SK-N-SH treated with all-trans-retinoic acid at 6 μM for 48 hours (cell line): ENCODE measurements around the gene OLA1.

ENCODE experiments used
- CSRNP3 ChIP-seq: fragments of 250-450 bp; sonication (Bioruptor Pico); IDR thresholded peaks from 2 replicates; pipeline ENCODE4 v1.5.1; 2021; ENCODE audit warnings: mild to moderate bottlenecking, moderate library complexity
- ESRRG ChIP-seq: fragments of 250-450 bp; sonication (Bioruptor Pico); IDR thresholded peaks from 2 replicates; pipeline ENCODE4 v1.6.1; 2021; ENCODE audit warnings: mild to moderate bottlenecking
- GLIS3 ChIP-seq: fragments of 250-450 bp; sonication (Bioruptor Pico); IDR thresholded peaks from 2 replicates; pipeline ENCODE4 v1.5.0; 2020; ENCODE audit warnings: mild to moderate bottlenecking, moderate library complexity
- PATZ1 ChIP-seq: fragments of 250-450 bp; sonication (Bioruptor Pico); IDR thresholded peaks from 2 replicates; pipeline ENCODE4 v1.8.0; 2020; ENCODE audit warnings: mild to moderate bottlenecking, moderate library complexity, borderline replicate concordance
- SNAI2 ChIP-seq: fragments of 250-450 bp; sonication (Bioruptor Pico); IDR thresholded peaks from 2 replicates; pipeline ENCODE4 v1.5.0; 2020; ENCODE audit warnings: mild to moderate bottlenecking, moderate library complexity
- ZC3H10 ChIP-seq: fragments of 250-450 bp; sonication (Bioruptor Pico); IDR thresholded peaks from 2 replicates; pipeline ENCODE4 v1.5.1; 2021; ENCODE audit warnings: mild to moderate bottlenecking, moderate library complexity
- ZFP3 ChIP-seq: fragments of 250-450 bp; sonication (Bioruptor Pico); IDR thresholded peaks from 2 replicates; pipeline ENCODE4 v1.5.0; 2020; ENCODE audit warnings: mild to moderate bottlenecking, moderate library complexity
- TF ChIP-seq, protein P1 (sequence below): fragments of 250-450 bp; sonication (Bioruptor Pico); IDR thresholded peaks from 2 replicates; pipeline ENCODE4 v1.5.1; 2020; ENCODE audit warnings: low read depth, mild to moderate bottlenecking, moderate library complexity
- TF ChIP-seq, protein P2 (sequence below): fragments of 250-450 bp; sonication (Bioruptor Pico); IDR thresholded peaks from 2 replicates; pipeline ENCODE4 v1.5.0; 2020; ENCODE audit warnings: mild to moderate bottlenecking, moderate library complexity

DNA sequence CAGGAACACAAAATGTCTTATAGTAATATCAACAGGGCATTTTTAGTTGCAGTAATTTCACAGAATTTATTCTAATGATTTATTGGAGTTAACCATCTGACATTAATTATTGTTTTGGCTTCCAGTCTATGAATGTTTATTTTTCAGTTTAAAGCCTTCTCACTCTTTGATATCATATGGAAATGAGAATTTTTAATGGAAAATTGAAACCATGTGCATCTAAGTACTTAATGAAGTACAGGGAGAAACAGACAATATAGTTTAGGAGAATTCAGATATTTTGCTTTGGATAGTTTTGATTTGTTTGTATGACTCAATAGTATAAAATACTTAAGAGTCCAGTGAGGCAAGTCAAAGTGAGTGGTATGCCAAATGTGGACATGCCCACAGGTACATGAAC is 126.1 kb downstream of the OLA1 start:
- TF ChIP-seq, protein P1, sequence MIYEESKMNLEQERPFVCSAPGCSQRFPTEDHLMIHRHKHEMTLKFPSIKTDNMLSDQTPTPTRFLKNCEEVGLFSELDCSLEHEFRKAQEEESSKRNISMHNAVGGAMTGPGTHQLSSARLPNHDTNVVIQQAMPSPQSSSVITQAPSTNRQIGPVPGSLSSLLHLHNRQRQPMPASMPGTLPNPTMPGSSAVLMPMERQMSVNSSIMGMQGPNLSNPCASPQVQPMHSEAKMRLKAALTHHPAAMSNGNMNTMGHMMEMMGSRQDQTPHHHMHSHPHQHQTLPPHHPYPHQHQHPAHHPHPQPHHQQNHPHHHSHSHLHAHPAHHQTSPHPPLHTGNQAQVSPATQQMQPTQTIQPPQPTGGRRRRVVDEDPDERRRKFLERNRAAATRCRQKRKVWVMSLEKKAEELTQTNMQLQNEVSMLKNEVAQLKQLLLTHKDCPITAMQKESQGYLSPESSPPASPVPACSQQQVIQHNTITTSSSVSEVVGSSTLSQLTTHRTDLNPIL (CRISPR knock-in tag) = no peak
- TF ChIP-seq CSRNP3 (no peak), ZC3H10 (CRISPR knock-in tag) (no peak), ZFP3 (CRISPR knock-in tag) (no peak), GLIS3 (CRISPR knock-in tag) (no peak), PATZ1 (no peak), ESRRG (CRISPR knock-in tag) (no peak), SNAI2 (no peak)
- TF ChIP-seq, protein P2, sequence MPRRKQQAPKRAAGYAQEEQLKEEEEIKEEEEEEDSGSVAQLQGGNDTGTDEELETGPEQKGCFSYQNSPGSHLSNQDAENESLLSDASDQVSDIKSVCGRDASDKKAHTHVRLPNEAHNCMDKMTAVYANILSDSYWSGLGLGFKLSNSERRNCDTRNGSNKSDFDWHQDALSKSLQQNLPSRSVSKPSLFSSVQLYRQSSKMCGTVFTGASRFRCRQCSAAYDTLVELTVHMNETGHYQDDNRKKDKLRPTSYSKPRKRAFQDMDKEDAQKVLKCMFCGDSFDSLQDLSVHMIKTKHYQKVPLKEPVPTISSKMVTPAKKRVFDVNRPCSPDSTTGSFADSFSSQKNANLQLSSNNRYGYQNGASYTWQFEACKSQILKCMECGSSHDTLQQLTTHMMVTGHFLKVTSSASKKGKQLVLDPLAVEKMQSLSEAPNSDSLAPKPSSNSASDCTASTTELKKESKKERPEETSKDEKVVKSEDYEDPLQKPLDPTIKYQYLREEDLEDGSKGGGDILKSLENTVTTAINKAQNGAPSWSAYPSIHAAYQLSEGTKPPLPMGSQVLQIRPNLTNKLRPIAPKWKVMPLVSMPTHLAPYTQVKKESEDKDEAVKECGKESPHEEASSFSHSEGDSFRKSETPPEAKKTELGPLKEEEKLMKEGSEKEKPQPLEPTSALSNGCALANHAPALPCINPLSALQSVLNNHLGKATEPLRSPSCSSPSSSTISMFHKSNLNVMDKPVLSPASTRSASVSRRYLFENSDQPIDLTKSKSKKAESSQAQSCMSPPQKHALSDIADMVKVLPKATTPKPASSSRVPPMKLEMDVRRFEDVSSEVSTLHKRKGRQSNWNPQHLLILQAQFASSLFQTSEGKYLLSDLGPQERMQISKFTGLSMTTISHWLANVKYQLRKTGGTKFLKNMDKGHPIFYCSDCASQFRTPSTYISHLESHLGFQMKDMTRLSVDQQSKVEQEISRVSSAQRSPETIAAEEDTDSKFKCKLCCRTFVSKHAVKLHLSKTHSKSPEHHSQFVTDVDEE (CRISPR knock-in tag) = no peak
